ENCODE results near the gene PCBP3.
A peak's percentile ranks its signal among the peaks of the same experiment; 100 is the strongest.
"Not testable (repeated sequence)": the region's sequence is repeated elsewhere in the genome, so short reads cannot be mapped to it uniquely, and the experiment has no call there.

PCBP3 gene

DNA sequence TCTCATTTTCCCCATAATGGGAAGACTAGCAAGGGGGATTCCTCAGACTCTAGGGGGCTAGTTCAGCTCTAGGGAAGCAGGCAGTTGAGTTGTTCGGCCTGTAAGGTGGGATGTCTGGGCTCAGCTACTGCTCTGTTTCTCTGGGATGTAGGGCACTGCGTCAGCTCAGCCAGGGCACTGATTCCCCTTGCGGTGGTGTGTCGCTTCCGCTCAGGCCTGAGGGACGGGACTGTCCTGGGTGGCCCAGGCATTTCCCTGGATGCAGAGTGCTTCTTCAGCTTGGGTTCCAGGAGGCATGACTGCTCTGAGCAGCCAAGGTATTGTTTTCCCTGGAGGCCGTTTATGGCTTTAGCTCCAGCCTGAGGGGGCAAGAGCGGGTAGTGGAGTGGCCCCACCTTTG lies 38.8 kb upstream of the PCBP3 start:
- H3K4me2 ChIP-seq (ENCODE audit: low read length); H3K9ac ChIP-seq (ENCODE audit: low read depth, low read length); H3K9me3 ChIP-seq (replicated peaks; ENCODE audit: low read length); H3K4me3 ChIP-seq (ENCODE audit: low read length); H3K4me1 ChIP-seq (ENCODE audit: control insufficient read depth, insufficient read depth, low read length); H3K36me3 ChIP-seq (ENCODE audit: insufficient read depth, low read length): not testable (repeated sequence)
- H3K27me3 ChIP-seq (ENCODE audit: control insufficient read depth, insufficient read depth, low read length) = peaks cover 66% of the 10 kb centered on the region

DNA sequence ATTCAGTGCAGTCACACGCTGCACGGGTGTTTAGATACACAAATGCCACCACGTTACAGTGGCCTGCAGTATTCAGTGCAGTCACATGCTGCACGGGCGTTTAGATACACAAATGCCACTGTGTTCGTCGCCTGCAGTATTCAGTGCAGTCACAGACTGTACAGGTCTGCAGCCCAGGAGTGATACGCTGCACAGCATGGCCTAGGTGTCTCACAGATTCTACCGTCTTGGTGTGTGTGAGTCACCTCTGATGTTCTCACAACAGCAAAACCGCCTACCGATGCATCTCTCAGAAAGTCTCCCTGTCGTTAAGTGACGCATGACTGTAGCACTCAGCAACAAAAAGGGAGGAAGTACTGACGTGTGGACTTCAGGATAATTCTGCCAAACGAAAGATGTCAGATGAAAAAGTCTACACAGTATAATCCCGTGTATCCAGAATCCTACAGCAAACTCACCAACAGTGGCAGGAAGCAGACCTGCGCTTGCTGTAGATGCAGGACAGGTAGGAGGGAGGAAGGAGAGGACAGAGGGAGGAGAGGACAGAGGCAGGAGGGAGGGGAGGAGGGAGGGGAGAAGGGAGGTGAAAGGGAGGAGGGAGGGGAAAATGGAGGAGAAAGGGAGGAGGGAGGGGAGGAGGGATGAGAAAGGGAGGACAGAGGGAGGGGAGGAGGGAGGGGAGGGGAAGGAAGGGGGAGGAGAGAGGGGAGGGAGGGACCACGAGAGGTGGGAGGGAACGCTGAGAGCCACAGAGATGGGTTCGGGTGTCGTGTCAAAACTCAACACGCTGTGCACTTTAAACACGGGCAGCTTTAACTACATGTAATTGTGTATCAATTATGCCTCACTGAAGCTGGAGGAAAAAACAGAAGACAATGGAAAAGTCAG lies 36.3 kb upstream of the PCBP3 start:
- Histone ChIP-seq H3K4me2 (ENCODE audit: low read length) (no peak overlapping the region), H3K4me3 (ENCODE audit: low read length) (no peak overlapping the region), H3K9me3 (replicated peaks; ENCODE audit: low read length) (no peaks in the 10 kb centered on the region), H3K4me1 (ENCODE audit: control insufficient read depth, insufficient read depth, low read length) (peaks cover 6% of the 10 kb centered on the region), H3K27me3 (ENCODE audit: control insufficient read depth, insufficient read depth, low read length) (peaks cover 63% of the 10 kb centered on the region), H3K36me3 (ENCODE audit: insufficient read depth, low read length) (no peaks in the 10 kb centered on the region), H3K9ac (ENCODE audit: low read depth, low read length) (no peak overlapping the region)

DNA sequence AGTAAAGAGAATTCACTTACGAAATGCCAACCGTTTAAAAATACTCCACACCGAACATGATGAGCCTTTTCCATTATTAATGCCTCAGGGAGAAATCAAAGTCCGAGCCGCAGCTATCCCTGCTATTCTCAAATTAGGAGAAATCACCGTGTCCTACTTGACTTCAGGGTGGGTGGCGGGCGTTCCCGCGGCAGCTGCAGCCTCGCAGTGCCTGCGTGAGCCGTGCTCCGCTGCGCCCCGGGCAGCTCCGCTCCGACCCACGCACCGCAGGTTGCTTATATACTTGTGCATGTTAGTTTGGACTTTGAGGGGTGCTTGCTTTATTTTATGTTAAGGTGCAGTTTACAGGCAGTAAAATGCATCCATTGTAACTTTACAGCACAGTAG lies 35.6 kb upstream of the PCBP3 start:
- H3K9me3 ChIP-seq (replicated peaks; ENCODE audit: low read length) = no peaks in the 10 kb centered on the region
- H3K4me3 ChIP-seq (ENCODE audit: low read length) = no peak overlapping the region
- no peaks in the 10 kb centered on the region for H3K36me3 ChIP-seq (ENCODE audit: insufficient read depth, low read length)
- peaks cover 63% of the 10 kb centered on the region for H3K27me3 ChIP-seq (ENCODE audit: control insufficient read depth, insufficient read depth, low read length)
- no peak overlapping the region for H3K4me2 ChIP-seq (ENCODE audit: low read length)
- peaks cover 10% of the 10 kb centered on the region for H3K4me1 ChIP-seq (ENCODE audit: control insufficient read depth, insufficient read depth, low read length)
- no peak overlapping the region for H3K9ac ChIP-seq (ENCODE audit: low read depth, low read length)

- H3K36me3 ChIP-seq (ENCODE audit: insufficient read depth, low read length); H3K9ac ChIP-seq (ENCODE audit: low read depth, low read length); H3K4me2 ChIP-seq (ENCODE audit: low read length); H3K9me3 ChIP-seq (replicated peaks; ENCODE audit: low read length); H3K4me3 ChIP-seq (ENCODE audit: low read length): not testable (repeated sequence)
- H3K27me3 ChIP-seq (ENCODE audit: control insufficient read depth, insufficient read depth, low read length) = peaks cover 65% of the 10 kb centered on the region
- peaks cover 10% of the 10 kb centered on the region for H3K4me1 ChIP-seq (ENCODE audit: control insufficient read depth, insufficient read depth, low read length)
These were observed 34.6 kb upstream of the PCBP3 start for GRCh38 chr21:45608747-45609470.

GRCh38 chr21:45609616-45610015 lies 33.9 kb upstream of the PCBP3 start:
- not testable (repeated sequence) for H3K9ac ChIP-seq (ENCODE audit: low read depth, low read length); H3K4me2 ChIP-seq (ENCODE audit: low read length); H3K9me3 ChIP-seq (replicated peaks; ENCODE audit: low read length); H3K36me3 ChIP-seq (ENCODE audit: insufficient read depth, low read length); H3K4me3 ChIP-seq (ENCODE audit: low read length)
- Histone ChIP-seq H3K27me3 (ENCODE audit: control insufficient read depth, insufficient read depth, low read length) (peaks cover 61% of the 10 kb centered on the region), H3K4me1 (ENCODE audit: control insufficient read depth, insufficient read depth, low read length) (peaks cover 10% of the 10 kb centered on the region)

- peaks cover 67% of the 10 kb centered on the region for H3K27me3 ChIP-seq (ENCODE audit: control insufficient read depth, insufficient read depth, low read length)
- H3K4me3 ChIP-seq (ENCODE audit: low read length) = no peak overlapping the region
These were observed 32.2 kb upstream of the PCBP3 start for GRCh38 chr21:45611296-45611695.

DNA sequence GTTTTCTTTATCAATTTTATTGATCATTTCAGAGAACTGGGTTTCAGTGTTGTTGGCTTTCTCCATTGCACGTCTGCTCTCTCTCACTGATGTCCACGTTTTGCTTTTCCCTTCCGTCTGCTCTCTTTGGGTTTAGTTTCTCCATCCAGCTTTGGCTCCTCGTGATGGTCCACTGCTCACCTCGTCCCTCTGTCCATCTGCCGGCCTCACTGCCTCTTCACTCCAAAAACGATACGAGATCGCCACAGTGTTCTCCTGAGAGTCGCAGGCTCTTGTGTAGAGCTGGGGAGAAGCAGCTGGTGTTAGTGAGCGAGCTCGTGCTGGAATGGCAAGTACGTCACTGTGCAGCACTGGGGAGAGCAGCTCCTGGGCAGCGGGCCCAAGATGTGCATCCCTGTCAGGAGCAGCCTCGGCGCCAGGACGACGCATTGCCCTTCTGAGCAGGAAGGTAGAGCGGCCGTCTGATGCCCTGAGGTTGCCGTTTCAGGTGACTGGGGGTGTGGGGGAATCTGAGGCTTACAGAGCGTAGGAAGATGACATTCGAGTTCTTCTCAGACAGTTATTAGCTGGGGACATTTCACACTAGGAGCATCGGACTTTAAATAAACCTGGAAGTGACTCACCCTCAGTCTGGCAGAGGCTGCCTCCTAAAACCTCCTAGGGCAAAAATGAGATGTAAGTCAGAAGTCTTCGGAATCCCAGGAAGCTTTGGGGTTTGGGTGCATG lies 31.4 kb upstream of the PCBP3 start:
- peaks cover 14% of the 10 kb centered on the region for H3K4me1 ChIP-seq (ENCODE audit: control insufficient read depth, insufficient read depth, low read length)
- no peaks in the 10 kb centered on the region for H3K36me3 ChIP-seq (ENCODE audit: insufficient read depth, low read length)
- H3K4me2 ChIP-seq (ENCODE audit: low read length) = peak overlapping the region; percentile 49
- no peaks in the 10 kb centered on the region for H3K9me3 ChIP-seq (replicated peaks; ENCODE audit: low read length)
- no peak overlapping the region for H3K4me3 ChIP-seq (ENCODE audit: low read length)
- peaks cover 67% of the 10 kb centered on the region for H3K27me3 ChIP-seq (ENCODE audit: control insufficient read depth, insufficient read depth, low read length)
- H3K9ac ChIP-seq (ENCODE audit: low read depth, low read length) = no peak overlapping the region

More at GRCh38 chr21:45611296-45611695, 32.2 kb upstream of the PCBP3 start:
- H3K36me3 ChIP-seq (ENCODE audit: insufficient read depth, low read length) = no peaks in the 10 kb centered on the region
- no peak overlapping the region for H3K9ac ChIP-seq (ENCODE audit: low read depth, low read length)
- H3K4me1 ChIP-seq (ENCODE audit: control insufficient read depth, insufficient read depth, low read length) = peaks cover 14% of the 10 kb centered on the region
- H3K4me2 ChIP-seq (ENCODE audit: low read length) = no peak overlapping the region
- H3K9me3 ChIP-seq (replicated peaks; ENCODE audit: low read length) = no peaks in the 10 kb centered on the region

DNA sequence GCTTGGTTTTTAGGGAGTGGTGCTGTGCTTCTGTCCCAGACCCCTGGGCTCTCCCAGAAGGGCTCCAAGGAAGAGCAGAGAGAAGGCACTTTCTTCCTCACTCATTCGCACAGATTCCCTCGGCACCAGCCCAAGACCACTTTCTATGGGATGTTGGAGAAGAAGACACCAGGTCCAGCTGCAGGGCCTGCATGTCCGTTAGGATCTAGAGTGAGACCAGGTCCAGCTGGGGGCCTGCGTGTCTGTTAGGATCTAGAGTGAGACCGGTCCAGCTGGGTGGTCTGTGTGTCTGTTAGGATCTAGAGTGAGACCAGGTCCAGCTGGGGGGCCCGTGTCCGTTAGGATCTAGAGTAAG lies 30.9 kb upstream of the PCBP3 start:
- Histone ChIP-seq H3K4me2 (ENCODE audit: low read length) (peak overlapping the region; percentile 49), H3K27me3 (ENCODE audit: control insufficient read depth, insufficient read depth, low read length) (peaks cover 69% of the 10 kb centered on the region)
- H3K36me3 ChIP-seq (ENCODE audit: insufficient read depth, low read length) = not testable (repeated sequence)

DNA sequence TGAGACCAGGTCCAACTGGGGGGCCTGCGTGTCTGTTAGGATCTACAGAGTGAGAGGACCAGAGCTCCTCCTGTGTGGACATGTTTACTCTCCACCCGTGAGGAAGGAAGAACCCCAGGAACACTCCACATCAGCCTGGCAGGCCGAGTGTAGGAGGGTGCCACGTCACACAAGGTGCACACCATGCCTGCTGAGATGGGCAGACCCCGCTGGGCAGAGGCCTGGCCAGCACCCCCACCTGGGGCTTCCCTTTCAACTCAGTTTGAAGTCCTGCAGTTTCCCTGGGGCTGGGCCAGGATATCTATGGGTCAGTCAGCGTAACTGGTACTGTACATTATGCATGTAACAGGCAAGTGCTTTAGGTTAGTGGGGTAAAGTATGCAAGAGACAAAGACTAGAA lies 30.1 kb upstream of the PCBP3 start:
- Histone ChIP-seq H3K36me3 (ENCODE audit: insufficient read depth, low read length) (no peaks in the 10 kb centered on the region), H3K4me3 (ENCODE audit: low read length) (no peak overlapping the region), H3K4me1 (ENCODE audit: control insufficient read depth, insufficient read depth, low read length) (peaks cover 23% of the 10 kb centered on the region), H3K27me3 (ENCODE audit: control insufficient read depth, insufficient read depth, low read length) (peaks cover 68% of the 10 kb centered on the region), H3K9ac (ENCODE audit: low read depth, low read length) (no peak overlapping the region), H3K4me2 (ENCODE audit: low read length) (no peak overlapping the region), H3K9me3 (replicated peaks; ENCODE audit: low read length) (no peaks in the 10 kb centered on the region)

More for the DNA sequence above, 30.9 kb upstream of the PCBP3 start:
- not testable (repeated sequence) for H3K9me3 ChIP-seq (replicated peaks; ENCODE audit: low read length); H3K4me3 ChIP-seq (ENCODE audit: low read length); H3K9ac ChIP-seq (ENCODE audit: low read depth, low read length)
- peaks cover 15% of the 10 kb centered on the region for H3K4me1 ChIP-seq (ENCODE audit: control insufficient read depth, insufficient read depth, low read length)

DNA sequence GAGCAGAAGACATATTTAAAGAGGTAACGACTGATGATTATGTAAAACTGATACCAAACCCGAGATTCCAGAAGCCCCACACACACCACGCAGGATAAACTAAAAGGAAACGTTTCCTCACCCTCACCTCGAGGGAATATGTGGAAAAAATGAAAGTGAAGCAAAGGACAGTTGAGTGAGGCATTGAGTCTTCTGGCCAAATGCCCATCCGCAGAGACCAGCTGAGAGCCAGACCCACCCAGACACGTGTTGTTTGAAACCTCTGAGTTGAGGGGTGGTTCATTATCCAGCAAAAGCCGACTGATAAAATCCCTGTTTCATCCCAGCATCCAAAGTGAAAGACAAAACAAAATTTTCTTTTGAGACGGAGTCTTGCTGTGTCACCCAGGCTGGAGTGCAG lies 29.6 kb upstream of the PCBP3 start:
- no peaks in the 10 kb centered on the region for H3K9me3 ChIP-seq (replicated peaks; ENCODE audit: low read length)
- no peak overlapping the region for H3K4me3 ChIP-seq (ENCODE audit: low read length)
- H3K4me2 ChIP-seq (ENCODE audit: low read length) = no peak overlapping the region
- no peak overlapping the region for H3K9ac ChIP-seq (ENCODE audit: low read depth, low read length)
- peaks cover 68% of the 10 kb centered on the region for H3K27me3 ChIP-seq (ENCODE audit: control insufficient read depth, insufficient read depth, low read length)
- no peaks in the 10 kb centered on the region for H3K36me3 ChIP-seq (ENCODE audit: insufficient read depth, low read length)
- H3K4me1 ChIP-seq (ENCODE audit: control insufficient read depth, insufficient read depth, low read length) = peaks cover 28% of the 10 kb centered on the region

GRCh38 chr21:45615145-45615711 lies 28.3 kb upstream of the PCBP3 start:
- Histone ChIP-seq H3K9me3 (replicated peaks; ENCODE audit: low read length) (no peaks in the 10 kb centered on the region), H3K27me3 (ENCODE audit: control insufficient read depth, insufficient read depth, low read length) (peaks cover 76% of the 10 kb centered on the region), H3K4me1 (ENCODE audit: control insufficient read depth, insufficient read depth, low read length) (peaks cover 29% of the 10 kb centered on the region), H3K4me2 (ENCODE audit: low read length) (no peak overlapping the region), H3K9ac (ENCODE audit: low read depth, low read length) (no peak overlapping the region), H3K4me3 (ENCODE audit: low read length) (no peak overlapping the region), H3K36me3 (ENCODE audit: insufficient read depth, low read length) (no peaks in the 10 kb centered on the region)
